GM08714 (cell line): ENCODE measurements around the gene GBE1.
"Not testable (repeated sequence)": the region's sequence is repeated elsewhere in the genome, so short reads cannot be mapped to it uniquely, and the experiment has no call there.

Experiments used
- H3K4me3 ChIP-seq: fragments of 200-500 bp; sonication (Bioruptor generic); 2 replicates; pipeline ENCODE4 v1.5.1; 2014; ENCODE audit warnings: mild to moderate bottlenecking, low read length, inconsistent platforms
- ZNF274 ChIP-seq: IDR thresholded peaks from 2 replicates; pipeline ENCODE4 v1.6.1; 2012; ENCODE audit warnings: mild to moderate bottlenecking, low read depth, low read length

Gene GBE1

GRCh38 chr3:81764665-81765064 lies 3.2 kb upstream of the GBE1 start:
- H3K4me3 ChIP-seq, result no peak overlapping the region
- no peak for TF ChIP-seq ZNF274

- H3K4me3 ChIP-seq, result no peak overlapping the region
- TF ChIP-seq ZNF274, result no peak
Observed at GRCh38 chr3:81764002-81764401, 2.6 kb upstream of the GBE1 start.

GRCh38 chr3:81763001-81763400 lies 1.6 kb upstream of the GBE1 start:
- no peak overlapping the region for H3K4me3 ChIP-seq
- TF ChIP-seq ZNF274, result no peak

GRCh38 chr3:81761904-81762580 lies 597 bp upstream of the GBE1 start:
- TF ChIP-seq ZNF274, result no peak
- H3K4me3 ChIP-seq, result peak overlapping the region; percentile 92

- peak overlapping the region; percentile 92; the same call in 1 of the 2 replicates for H3K4me3 ChIP-seq
- no peak for TF ChIP-seq ZNF274
Observed at GRCh38 chr3:81760215-81760614, 1.2 kb downstream of the GBE1 start.

- not testable (repeated sequence) for H3K4me3 ChIP-seq
Observed at GRCh38 chr3:81758771-81759170, 2.7 kb downstream of the GBE1 start.

- no peak for TF ChIP-seq ZNF274
- H3K4me3 ChIP-seq, result no peak overlapping the region
Observed at GRCh38 chr3:81758275-81758674, 3.2 kb downstream of the GBE1 start.

- H3K4me3 ChIP-seq, result no peak overlapping the region
- TF ChIP-seq ZNF274, result no peak
Observed at GRCh38 chr3:81753416-81754027, 7.9 kb downstream of the GBE1 start.

GRCh38 chr3:81752604-81753003 lies 8.8 kb downstream of the GBE1 start:
- no peak overlapping the region for H3K4me3 ChIP-seq
- no peak for TF ChIP-seq ZNF274

- no peak for TF ChIP-seq ZNF274
Observed at GRCh38 chr3:81749265-81749664, 12.2 kb downstream of the GBE1 start.

GRCh38 chr3:81747280-81747679 lies 14.2 kb downstream of the GBE1 start:
- H3K4me3 ChIP-seq, result not testable (repeated sequence)

More at GRCh38 chr3:81749265-81749664, 12.2 kb downstream of the GBE1 start:
- H3K4me3 ChIP-seq, result no peak overlapping the region

- no peak overlapping the region for H3K4me3 ChIP-seq
- no peak for TF ChIP-seq ZNF274
Observed at GRCh38 chr3:81744366-81744765, 17.1 kb downstream of the GBE1 start.

- TF ChIP-seq ZNF274, result no peak
- no peak overlapping the region for H3K4me3 ChIP-seq
Observed at GRCh38 chr3:81743096-81744025, 18.1 kb downstream of the GBE1 start.

- H3K4me3 ChIP-seq, result no peak overlapping the region
- TF ChIP-seq ZNF274, result no peak
Observed at GRCh38 chr3:81742581-81742980, 18.9 kb downstream of the GBE1 start.

GRCh38 chr3:81741216-81741615 lies 20.2 kb downstream of the GBE1 start:
- no peak overlapping the region for H3K4me3 ChIP-seq
- TF ChIP-seq ZNF274, result no peak

- TF ChIP-seq ZNF274, result no peak
- H3K4me3 ChIP-seq, result no peak overlapping the region
Observed at GRCh38 chr3:81740731-81741130, 20.7 kb downstream of the GBE1 start.
